DLD1 (cell line): Measurements from ENCODE around the gene FXYD1.
"Not testable (repeated sequence)": the region's sequence is repeated elsewhere in the genome, so short reads cannot be mapped to it uniquely, and the experiment has no call there.

Source experiments
- in situ Hi-C: cut with HindIII; loops from 2 replicates; pipeline ENCODE4 v1.10.0; 2017; ENCODE audit warnings: low sequenced_read_pairs

Gene FXYD1

DNA sequence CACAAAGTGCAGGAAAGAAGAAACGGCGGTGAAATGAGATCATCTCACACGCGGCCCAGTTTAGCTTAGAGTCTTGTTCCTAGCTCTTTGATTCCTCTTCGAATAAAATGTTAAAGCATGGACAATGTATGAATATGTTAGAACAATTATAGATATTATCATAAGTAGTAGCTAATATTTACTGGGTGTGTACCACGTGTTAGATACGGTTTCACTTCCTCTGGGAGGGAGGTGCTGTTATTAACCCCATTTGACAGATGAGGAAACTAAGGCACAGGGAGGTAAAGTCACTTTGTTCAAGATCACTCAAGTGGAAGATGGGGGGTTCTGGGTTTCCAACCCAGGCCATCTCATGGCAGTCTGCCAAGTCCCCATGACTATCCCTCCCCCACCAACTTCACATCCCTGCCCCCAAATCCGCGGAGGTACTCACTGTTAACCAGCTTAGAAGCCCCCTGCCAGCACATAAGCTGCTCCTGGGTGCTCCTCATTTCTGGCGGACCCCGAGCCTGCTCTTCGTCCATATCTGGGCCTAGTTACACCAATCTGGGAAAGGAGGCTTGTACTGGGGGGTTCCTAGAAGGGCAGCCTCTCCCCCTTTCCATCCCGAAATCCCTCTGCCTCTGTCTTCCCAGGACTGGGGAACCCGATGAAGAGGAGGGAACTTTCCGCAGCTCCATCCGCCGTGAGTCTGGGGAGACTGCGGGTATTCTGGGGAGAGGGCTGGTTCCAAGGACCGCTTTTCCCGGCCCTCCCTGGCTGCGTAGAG, 3.4 kb downstream of the FXYD1 start:
- in situ Hi-C loops, result no loop called here

DNA sequence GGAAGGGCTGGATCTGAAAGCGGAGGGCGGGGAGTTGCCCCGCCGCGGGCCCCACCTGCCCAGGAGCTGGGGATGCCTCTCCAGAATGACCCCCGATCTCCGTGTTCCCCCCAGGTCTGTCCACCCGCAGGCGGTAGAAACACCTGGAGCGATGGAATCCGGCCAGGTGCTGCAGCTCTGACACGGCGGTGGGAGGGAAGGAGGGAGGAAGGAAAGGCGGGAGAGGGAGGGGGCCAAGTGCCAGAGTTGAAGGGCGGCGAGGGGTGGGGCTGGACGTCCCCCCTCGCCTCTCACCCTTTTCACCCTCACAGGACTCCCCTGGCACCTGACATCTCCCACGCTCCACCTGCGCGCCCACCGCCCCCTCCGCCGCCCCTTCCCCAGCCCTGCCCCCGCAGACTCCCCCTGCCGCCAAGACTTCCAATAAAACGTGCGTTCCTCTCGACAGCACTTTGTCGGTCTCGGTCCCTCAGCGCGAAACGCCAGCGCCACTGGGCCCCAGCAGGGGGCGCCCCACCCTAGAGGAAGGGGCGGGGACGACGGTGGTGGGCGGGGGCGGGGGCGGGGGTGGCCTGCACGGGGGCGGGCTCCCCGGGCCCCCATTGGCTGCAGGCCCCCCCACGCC, 4.1 kb downstream of the FXYD1 start:
- in situ Hi-C loops, result no loop called here

DNA sequence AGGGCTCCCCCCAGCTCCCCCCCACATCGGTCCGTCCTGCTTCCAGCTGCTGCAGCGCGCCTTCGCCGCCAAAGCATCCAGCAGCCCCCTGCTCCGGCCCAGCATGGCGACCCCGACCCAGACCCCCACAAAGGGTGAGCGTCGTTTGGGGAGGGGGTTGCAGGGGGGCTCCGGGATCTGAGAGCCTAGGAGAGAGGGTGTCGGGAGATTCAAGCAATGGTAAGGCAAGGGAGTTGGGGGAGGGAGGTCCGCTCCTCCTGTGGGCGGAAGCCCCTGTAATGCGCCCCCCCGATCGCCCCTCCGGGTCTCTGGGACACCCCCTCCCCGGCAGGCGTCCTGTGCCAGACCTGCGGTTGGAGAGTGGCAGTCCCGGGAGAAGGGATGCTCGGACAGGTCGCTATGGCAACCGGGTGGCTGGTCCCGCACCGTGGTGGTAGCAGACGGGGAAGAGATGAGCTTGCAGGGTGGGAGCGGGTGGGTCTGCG, 4.6 kb downstream of the FXYD1 start, which contains the start of gene FXYD7:
Gene FXYD7, plus strand, starts transcription at position 25 of the 485 bp plus-strand sequence. Its CDS starts 79 bp downstream, at position 104.
- in situ Hi-C loops, result no loop called here

DNA sequence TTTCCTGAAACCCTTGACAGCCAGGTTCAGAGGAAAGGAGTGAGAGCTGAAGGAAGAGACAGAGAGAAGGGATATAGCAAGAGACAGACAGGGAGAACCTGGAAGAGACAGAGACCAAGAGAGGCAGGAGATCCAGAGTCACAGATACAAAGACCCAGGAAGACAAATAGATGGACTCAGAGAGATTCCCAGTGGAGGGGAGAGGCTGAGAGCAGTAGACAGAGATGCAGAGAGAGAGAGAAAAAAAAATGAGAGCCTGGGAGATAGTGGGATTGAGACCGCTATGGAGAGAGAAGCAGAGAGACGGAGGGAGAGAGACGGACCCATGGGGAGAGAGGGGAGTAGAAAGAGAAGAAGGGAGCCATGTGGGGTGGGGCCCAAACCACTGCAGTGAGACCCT, 5.2 kb downstream of the FXYD1 start:
- in situ Hi-C loops, result no loop called here

DNA sequence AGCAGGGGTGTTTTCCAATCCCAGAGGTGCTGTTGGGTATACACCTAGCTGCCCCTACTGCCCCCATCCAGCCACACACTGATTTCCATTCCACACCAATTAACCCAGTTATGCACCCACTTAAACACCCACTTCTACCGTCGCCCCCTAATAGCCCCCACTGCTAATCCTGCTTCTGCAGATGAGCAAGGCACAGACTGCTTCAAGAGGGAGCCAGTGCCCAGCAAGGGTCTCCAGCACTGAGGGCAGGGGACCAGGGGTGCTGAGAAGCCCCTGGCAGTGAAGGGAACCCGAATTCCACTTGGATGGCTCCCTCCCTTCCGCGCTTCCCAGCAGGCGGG, 5.6 kb downstream of the FXYD1 start:
- in situ Hi-C loops, result no loop called here

DNA sequence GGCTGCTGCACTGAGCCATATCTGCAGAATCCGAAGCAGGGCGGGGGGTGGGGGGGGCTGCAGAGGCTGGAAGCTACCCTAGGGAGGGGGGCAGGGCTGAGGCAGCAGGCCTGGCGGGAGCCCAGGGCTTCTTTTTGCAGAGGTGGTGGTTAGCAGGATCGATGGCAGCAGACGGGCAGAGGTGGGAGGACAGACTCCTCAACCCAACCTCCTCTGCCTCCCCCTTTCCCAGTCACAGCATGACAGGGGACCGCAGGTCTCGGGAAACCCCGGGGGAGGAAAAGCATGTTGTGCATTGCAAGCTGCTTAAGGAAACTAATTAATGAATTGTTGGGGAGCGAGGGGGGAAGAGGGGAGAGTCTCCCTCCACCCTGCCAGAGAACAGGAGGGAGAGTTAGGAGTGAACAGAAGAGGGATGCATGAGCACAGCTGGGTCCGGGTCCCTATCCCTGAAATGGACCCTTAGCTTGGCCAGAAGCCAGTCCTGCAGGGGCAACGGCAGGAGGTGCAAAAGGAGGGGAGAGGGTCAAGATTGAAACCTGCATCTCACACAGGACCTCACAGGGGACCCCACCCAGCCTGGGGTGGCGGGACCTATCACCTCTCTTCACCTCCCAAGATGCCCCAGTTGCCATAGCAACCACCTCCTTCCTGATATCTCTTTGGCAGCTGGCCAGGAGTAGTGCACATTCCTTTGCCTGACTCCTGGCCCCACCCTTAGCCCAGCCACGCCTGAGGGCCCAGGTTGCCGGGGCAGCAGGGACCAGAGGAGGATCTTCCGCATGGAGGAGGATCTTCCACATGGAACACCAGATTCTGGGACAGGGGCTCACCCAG, 6.2 kb downstream of the FXYD1 start:
- in situ Hi-C loops, result no loop called here

DNA sequence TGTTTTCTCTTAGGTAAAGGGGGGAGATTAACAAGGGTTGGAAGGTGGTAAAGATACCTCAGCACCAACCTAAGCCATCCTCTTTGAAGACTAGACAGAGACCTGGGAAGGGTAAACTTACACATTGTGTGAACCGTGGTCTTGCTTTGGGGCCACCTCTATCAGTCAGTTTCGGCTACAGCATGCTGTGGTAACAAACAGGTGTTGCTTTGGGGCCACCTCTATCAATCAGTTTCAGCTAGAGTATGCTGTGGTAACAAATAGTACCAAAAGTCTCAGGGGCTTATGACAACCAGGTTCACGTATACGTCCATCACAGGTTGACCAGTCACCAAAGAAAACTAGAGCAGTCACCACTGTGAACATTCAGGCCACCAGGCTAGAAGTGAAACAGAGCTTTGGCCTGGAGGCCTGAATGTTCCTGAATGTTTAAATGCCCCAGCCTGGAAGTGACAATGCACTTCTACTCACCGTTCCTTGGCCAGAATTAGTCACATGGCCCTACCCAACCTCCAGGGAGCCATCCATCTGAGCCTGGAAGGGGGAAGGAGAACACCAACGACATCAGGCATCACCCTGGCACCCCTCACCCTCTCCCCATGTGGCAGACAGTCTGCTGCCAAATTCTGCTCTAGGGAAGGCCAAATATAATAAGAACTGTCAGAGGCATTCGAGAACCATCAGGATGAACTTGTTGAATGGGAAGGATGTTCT, 8.3 kb downstream of the FXYD1 start:
- in situ Hi-C loops, result no loop called here

DNA sequence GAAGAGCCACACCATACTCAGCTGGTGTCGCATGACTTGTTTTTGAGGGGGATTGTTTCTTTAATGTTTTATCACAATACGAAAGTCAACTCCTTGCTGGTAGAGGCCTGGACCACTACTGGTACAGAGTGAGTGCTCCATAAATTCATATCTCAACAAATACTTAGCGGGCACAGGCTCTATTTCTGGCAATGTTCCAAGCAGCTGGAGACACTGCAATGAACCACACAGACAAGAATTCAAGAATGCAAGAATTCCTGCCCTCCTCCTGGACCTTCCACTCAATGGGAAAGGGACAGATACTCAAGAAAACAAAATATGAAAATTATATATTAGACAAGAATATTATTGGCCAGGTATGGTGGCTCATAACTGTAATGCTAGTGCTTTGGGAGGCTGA, 10.8 kb downstream of the FXYD1 start:
- in situ Hi-C loops, result no loop called here

DNA sequence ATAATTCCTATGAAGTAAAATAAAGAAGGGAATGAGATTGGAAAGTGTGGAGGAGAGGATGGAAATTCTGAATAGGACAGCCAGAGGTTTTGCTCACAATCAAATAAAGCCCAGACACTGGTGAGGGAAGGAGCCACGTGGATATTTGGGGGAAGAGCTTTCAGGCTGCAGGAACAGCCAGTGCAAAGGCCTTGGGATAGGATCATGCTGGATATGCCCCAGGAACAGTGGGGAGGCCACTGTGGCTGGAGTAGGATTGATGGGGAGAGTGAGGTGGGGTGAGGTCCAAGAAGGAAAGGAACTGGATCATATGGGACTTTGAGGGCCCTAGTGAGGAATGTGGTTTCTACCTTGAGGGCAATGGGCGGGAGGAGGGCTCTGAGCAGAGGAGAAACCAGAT, 11.8 kb downstream of the FXYD1 start:
- in situ Hi-C loops, result no loop called here

DNA sequence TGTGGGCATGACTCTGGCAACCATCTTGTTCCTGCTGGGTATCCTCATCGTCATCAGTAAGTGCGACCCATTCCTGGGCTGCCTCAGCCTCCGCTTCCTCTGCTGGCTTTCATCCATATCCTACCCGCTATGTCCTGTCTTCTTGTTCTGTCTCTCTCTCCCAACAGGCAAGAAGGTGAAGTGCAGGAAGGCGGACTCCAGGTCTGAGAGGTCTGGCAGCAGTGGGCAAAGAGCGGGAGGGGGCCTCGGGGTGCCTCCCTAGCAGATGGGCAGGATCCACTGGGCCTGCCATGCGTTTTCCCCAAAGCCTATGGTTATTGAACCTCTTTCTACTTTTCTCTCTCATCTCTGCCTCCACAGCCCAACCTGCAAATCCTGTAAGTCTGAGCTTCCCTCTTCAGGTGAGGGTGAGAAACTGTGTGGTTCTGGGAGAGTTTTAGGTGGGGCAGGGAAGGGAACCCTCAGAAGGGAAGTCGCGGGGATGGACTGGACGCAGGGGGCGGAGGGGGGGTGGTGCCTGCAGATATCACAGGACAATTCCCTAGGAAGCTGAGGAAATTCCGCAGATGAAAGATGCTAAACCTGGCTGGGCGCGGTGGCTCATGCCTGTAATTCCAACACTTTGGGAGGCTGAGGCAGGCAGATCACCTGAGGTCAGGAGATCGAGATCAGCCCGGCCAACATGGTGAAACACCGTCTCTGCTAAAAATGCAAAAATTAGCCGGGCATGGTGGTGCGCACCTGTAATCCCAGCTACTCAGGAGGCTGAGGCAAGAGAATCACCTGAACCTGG, 12.8 kb downstream of the FXYD1 start:
- in situ Hi-C loops, result no loop called here

DNA sequence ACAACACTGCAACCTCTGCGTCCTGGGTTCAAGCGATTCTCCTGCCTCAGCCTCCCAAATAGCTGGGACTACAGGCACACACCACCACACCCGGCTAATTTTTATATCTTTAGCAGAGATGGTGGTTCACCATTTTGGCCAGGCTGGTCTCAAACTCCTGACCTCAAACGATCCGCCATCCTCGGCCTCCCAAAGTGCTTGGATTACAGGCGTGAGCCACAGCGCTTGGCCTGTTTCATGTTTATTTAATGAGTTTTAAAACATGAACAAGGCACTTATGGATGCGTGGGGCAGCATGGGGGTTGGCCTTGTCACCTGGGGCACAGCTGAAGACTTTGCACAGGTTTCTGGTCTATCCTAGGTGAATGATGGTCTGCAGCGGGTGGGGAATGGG, 14.5 kb downstream of the FXYD1 start:
- in situ Hi-C loops, result not testable (repeated sequence)

DNA sequence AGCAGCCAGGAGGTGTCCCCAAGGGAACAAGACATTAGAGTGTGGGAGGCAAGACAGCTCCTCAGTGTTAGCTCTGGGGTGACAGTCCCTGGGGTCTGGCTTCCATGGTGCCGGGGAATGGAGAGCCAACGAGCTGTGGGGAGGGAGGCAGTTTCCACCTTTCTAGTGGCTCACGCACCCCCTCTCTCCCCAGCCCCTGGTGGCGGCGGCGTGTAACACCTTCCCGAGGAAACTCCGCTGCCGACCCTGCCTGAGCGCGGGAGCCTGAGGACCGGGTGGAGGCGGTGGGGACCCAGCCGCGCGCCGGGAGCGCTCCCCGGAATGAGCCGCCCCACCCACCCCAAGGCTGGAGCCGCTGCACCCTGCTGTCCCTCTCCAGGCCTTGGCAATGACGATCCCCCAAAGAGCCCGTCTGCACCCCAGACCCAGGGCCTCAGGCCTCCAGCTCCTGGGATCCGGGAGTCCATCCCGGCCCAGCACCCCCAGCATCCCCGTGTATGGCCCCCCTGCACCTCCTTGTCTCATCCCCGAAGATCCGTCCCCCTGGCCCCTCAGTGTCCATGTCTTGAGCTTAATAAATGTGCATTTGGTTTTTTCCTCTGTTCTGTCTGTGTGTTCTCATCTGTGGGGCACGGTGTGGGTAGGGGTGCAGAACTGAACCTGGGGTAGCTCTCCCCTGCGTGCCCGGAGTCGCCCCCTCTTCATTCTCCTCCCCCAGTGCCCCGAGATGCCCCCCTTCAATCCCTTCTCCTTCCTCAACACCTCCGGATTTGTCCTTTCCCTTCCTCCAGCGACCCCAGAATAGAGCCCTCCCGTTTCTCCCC, 15.3 kb downstream of the FXYD1 start:
- in situ Hi-C loops, result no loop called here

DNA sequence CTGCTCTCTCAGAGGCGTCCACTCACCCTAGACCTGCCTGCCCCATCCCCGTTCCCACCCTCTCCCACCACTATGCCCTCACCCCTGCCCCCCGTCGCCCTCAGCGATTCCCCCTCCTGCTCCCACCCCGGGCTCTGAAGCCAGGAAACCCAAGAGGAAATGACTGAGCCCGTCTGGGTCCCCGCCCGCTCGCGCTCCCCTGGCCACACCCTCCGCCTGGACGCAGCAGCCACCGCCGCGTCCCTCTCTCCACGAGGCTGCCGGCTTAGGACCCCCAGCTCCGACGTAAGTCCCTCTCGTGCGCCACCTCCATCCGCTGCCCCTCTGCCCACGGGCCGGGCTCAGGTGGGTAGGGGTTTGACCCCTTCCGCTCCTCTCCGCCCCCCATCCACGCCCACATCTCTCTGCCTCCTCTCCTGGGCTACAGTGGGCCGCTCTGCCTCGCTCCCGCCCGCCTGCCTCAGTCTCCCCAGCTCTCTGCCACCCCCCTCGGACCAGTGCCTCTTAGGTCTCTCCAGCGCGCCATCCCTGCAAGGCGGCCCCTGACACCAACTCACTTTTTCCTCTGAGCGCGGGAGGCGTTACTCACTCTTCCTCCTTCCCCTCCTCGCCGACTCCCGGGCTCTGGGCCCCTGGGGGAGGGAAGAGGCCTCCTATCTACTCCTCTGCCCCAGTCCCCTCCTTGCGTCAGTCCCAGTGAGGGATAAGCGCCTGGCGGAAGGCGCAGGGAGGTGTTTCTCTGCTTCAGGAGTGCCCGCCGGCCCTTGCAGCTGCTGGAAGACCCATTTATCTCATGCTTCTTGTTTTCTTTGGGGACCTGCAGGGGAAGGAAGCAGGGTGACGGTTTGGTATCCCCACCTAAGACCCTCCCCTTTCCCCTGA, 16.1 kb downstream of the FXYD1 start, which contains the start of gene FXYD5:
Gene FXYD5, plus strand, starts transcription at position 211 of the 882 bp plus-strand sequence. CDS start 816 bp downstream, outside the sequence.
- in situ Hi-C loops, result no loop called here

DNA sequence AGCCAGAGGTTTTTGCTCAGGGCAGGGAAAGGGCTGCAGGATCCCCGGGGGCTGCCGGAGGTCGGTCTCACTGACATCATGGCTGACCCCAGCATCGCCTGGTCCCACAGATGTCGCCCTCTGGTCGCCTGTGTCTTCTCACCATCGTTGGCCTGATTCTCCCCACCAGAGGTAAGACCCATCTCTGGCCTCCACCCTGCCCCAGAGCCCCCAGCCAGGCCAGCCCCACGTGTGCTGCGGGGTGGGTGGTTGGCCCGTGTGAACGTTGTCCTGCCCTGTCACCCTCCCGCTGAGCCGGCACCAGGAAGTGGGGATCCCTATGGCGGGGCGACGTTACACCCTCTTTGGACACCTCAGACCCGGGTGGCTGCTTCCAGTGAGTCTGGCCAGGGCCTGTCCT, 16.8 kb downstream of the FXYD1 start:
- in situ Hi-C loops, result no loop called here

DNA sequence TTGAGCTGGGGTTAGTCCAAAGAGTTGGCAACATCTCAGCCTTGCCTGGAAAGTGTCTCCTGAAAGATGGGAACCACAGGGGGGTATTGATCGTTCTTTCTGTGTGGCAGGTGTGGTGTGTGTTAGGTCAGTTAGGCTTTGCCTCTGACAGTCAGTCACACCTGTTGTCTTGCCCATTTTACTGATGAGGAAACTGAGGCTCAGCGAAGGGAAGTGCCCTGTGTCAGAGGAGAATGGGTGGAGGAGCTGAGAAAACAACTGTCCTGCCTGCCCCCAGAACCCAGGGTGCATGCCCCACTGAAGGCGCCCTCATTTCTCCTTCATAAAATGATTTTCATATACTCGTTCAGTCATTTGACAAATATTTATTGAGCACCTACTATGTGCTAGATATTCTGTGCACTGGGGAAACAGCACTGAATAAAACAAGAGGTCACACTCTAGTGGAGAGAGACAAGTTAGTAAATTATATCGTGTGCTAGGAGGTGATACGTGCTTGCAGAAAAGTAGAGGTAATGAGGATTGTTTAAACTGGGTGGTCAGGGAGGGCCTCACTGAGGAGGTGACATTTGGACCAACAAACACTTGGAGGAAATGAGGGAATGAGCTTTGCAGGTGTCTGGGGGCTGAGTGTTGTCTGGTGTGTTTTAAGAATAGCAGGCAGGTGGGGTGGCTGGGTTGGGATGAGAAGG, 17.5 kb downstream of the FXYD1 start:
- in situ Hi-C loops, result no loop called here

DNA sequence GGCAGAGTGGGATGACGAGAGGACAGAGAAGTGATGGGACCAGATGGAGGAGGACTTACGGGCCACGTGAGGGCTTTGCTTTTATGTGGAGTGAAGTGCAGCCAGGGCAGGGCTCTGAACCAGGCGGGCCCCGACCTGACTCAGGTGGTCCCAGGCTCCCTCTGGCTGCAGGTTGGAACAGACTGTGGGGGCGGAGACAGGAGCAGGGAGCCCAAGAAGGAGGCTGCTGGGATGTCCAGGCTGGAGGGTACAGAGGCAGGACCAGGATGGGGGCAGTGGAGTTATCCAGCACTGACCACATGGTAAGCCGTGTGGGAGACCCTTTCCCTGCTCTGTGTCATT, 18.0 kb downstream of the FXYD1 start:
- in situ Hi-C loops, result no loop called here

DNA sequence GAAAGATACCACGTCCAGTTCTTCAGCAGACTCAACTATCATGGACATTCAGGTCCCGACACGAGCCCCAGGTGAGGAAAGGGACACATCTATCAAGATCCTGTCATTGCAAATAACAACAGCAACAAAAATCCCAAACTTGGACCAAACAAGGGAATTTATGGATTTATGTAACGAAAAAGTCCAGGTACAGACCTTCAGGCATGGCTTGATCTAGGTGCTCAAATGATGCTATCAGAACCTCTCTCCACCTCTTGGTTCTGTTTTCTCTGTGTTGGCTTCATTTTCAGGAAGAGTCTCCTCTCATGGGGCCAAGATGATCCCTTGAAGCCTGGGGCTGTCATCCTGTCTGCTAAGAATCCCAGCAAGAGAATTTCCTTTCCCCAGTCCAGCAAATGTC, 18.8 kb downstream of the FXYD1 start:
- in situ Hi-C loops, result no loop called here

DNA sequence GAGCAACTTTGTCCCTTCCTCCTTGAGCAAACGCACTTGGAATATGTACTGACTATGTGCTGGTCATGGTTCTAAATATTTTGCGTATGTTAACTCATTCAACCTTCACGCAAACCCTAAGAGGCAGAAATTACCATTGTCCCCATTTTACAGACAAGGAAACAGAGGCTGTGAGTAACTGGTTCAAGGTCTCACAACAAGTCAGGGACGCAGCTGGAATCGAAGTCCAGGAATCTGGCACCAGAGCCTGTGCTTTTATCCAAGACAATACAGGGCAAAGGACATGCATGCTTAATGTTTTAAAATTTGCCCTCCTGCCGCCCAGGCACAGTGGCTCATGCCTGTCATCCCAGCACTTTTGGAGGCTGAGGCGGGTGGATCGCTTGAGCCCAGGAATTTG, 21.0 kb downstream of the FXYD1 start:
- in situ Hi-C loops, result no loop called here
